HG02678 (cell line): ENCODE measurements around the gene VPS54.
"Not testable (repeated sequence)": the region's sequence is repeated elsewhere in the genome, so short reads cannot be mapped to it uniquely, and the experiment has no call there.

Experiments
- ATAC-seq: cut with Tn5 transposase; IDR thresholded peaks from one replicate; pipeline ENCODE4 v1.9.1; 2021; ENCODE audit warnings: mild to moderate bottlenecking, moderate library complexity; ENCODE audit not compliant: unreplicated experiment

The VPS54 gene

GRCh38 chr2:63994329-63995070 lies 24.7 kb downstream of the VPS54 start:
- ATAC-seq = not testable (repeated sequence)

GRCh38 chr2:63993871-63994270 lies 25.4 kb downstream of the VPS54 start:
- ATAC-seq = no peak

- ATAC-seq = not testable (repeated sequence)
These were observed 26.1 kb downstream of the VPS54 start for GRCh38 chr2:63993130-63993584.

- no peak for ATAC-seq
These were observed 27.1 kb downstream of the VPS54 start for GRCh38 chr2:63992061-63992685.

- ATAC-seq = not testable (repeated sequence)
These were observed 27.8 kb downstream of the VPS54 start for GRCh38 chr2:63991173-63991999.

- no peak for ATAC-seq
These were observed 29.2 kb downstream of the VPS54 start for GRCh38 chr2:63990072-63990471.

- not testable (repeated sequence) for ATAC-seq
These were observed 30.3 kb downstream of the VPS54 start for GRCh38 chr2:63988842-63989436.

- no peak for ATAC-seq
These were observed 34.4 kb downstream of the VPS54 start for GRCh38 chr2:63984606-63985359.

GRCh38 chr2:63983986-63984605 lies 35.1 kb downstream of the VPS54 start:
- peak; percentile 64 for ATAC-seq

- no peak for ATAC-seq
These were observed 36.9 kb downstream of the VPS54 start for GRCh38 chr2:63982335-63982734.

GRCh38 chr2:63981702-63982103 lies 37.5 kb downstream of the VPS54 start:
- no peak for ATAC-seq

- no peak for ATAC-seq
These were observed 38.4 kb downstream of the VPS54 start for GRCh38 chr2:63980794-63981193.

GRCh38 chr2:63977904-63978303 lies 41.3 kb downstream of the VPS54 start:
- ATAC-seq = peak; percentile 98

GRCh38 chr2:63976125-63976510 lies 43.1 kb downstream of the VPS54 start:
- ATAC-seq = no peak

GRCh38 chr2:63975437-63976124 lies 43.6 kb downstream of the VPS54 start:
- no peak for ATAC-seq

- not testable (repeated sequence) for ATAC-seq
These were observed 44.2 kb downstream of the VPS54 start for GRCh38 chr2:63975036-63975435.

GRCh38 chr2:63962186-63962585 lies 57.0 kb downstream of the VPS54 start:
- ATAC-seq = no peak

- no peak for ATAC-seq
These were observed 68.8 kb downstream of the VPS54 start for GRCh38 chr2:63950414-63950813.

GRCh38 chr2:63942788-63943187 lies 76.4 kb downstream of the VPS54 start:
- ATAC-seq = no peak
